Measurements from ENCODE around the gene COX11.

Gene COX11

DNA sequence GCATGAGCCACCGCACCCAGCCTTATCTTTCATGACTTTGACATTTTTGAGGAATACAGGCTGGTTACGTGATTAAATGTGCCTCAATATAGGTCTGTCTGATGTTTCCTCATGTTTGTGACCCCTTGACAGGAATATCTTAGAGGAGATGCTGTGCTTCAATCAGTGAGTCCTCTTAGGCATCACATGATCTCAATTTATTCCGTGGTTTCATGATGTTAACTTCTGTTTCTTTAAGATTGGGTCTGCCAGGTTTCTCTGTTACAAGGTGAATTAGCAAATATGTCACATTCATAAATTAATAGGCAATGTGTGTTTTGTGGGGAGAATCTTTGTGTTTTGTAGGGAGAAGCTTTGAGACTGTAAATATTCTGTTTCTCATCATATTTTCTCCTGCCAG is 3.4 kb upstream of the COX11 start:
- DNase-seq, result no peak
- TF ChIP-seq, protein P1, sequence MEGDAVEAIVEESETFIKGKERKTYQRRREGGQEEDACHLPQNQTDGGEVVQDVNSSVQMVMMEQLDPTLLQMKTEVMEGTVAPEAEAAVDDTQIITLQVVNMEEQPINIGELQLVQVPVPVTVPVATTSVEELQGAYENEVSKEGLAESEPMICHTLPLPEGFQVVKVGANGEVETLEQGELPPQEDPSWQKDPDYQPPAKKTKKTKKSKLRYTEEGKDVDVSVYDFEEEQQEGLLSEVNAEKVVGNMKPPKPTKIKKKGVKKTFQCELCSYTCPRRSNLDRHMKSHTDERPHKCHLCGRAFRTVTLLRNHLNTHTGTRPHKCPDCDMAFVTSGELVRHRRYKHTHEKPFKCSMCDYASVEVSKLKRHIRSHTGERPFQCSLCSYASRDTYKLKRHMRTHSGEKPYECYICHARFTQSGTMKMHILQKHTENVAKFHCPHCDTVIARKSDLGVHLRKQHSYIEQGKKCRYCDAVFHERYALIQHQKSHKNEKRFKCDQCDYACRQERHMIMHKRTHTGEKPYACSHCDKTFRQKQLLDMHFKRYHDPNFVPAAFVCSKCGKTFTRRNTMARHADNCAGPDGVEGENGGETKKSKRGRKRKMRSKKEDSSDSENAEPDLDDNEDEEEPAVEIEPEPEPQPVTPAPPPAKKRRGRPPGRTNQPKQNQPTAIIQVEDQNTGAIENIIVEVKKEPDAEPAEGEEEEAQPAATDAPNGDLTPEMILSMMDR (IDR thresholded peaks at IDR 0.05; ENCODE audit: low read depth, low read length, missing control alignments), result no peak
- H3K36me3 ChIP-seq (replicated peaks), result no peaks in the 10 kb centered on the region
- H3K4me3 ChIP-seq (ENCODE audit: low read depth, low read length), result no peak overlapping the region
- in situ Hi-C loops (cut with HindIII; ENCODE audit: low pct_ligation_motif_present, low sequenced_read_pairs), result no loop called here
- no peak overlapping the region for H3K27ac ChIP-seq
- no peaks in the 10 kb centered on the region for H3K27me3 ChIP-seq (replicated peaks)

DNA sequence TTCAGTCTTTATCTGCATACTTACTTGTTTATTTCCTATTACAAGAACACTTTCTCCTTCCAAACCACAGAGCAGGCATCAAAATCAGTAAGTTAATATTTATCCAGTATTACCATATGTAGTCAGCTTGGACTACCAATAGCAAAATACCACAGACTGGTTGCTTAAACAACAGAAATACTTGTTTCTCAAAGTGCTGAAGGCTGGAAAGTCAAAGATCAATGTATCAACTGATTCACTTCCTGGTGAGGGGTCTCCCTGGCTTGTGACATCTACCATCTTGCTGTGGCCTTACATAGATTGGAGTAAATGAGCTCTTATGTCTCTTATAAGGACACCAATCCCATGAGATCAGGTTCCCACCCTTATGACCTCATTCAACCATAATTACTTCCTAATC is 2.7 kb upstream of the COX11 start:
- TF ChIP-seq, protein P1 (IDR thresholded peaks at IDR 0.05; ENCODE audit: low read depth, low read length, missing control alignments), result no peak
- H3K36me3 ChIP-seq (replicated peaks), result no peaks in the 10 kb centered on the region
- H3K27me3 ChIP-seq (replicated peaks), result no peaks in the 10 kb centered on the region
- no peak overlapping the region for H3K4me3 ChIP-seq (ENCODE audit: low read depth, low read length)
- H3K27ac ChIP-seq, result no peak overlapping the region
- in situ Hi-C loops (cut with HindIII; ENCODE audit: low pct_ligation_motif_present, low sequenced_read_pairs), result no loop called here
- no peak for DNase-seq

DNA sequence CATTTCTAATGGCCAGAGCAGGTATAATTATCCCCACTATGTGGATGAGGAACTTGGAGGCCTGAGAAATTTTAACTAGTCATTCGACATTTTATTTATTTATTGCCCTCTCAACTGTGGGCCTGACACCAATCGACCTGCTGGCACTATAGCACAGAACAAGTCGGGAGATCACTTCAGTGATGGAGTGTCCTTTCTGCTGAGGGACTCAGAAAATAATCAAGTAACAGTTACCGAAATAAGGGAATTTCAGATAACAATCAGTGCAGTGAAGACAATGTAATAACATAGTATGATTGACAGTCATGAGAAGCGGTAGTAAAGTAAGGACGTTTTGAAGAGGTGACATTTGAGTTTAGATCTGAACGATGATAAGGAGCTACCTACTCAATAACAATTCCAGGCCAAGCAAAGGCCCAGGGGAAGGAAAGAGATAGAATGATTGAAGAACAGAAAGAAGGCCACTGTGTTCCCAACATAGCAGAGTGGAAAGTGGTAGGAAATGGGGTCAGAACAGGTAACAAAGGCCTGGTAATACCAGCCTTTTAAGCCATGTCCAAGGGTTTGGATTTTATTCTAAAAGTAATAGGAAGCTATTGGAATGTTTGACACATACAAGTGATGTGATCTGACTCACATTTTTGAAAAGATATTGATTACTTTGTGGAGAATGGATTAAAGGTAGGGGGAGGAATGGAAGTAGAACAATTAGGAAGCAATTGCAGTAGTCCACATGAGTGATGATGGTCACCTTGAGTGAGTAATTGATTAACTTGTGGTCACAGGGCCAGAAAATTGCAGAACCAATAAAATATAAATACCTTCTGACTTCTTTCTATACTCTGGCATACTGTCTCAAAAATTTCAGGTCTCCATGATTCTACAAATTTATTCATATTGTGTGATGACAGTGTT is 1.5 kb upstream of the COX11 start:
- TF ChIP-seq, protein P1 (IDR thresholded peaks at IDR 0.05; ENCODE audit: low read depth, low read length, missing control alignments), result no peak
- in situ Hi-C loops (cut with HindIII; ENCODE audit: low pct_ligation_motif_present, low sequenced_read_pairs), result no loop called here
- H3K36me3 ChIP-seq (replicated peaks), result peaks cover 2% of the 10 kb centered on the region
- H3K27me3 ChIP-seq (replicated peaks), result no peaks in the 10 kb centered on the region
- H3K27ac ChIP-seq, result no peak overlapping the region
- no peak for DNase-seq
- H3K4me3 ChIP-seq (ENCODE audit: low read depth, low read length), result peak overlapping the region; percentile 90

DNA sequence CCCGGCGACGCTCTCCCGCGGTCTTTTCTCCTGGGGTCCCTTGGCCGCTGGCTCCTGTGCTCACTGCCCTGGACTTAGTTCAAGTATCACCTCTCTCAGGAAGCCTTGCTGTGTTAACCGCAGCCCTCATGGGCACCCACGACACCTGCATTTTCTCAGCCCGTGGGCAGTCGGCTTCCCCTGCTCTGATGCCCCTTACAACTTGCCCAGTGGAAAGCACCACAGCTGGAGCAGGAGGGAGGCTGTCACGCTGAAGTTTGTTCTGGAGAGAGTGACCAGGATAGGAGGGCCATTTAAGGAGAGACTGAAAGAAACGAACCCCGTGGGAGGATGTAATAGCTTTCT is 506 bp upstream of the COX11 start:
- Histone ChIP-seq H3K27ac (peak overlapping the region; percentile 78), H3K27me3 (replicated peaks) (no peaks in the 10 kb centered on the region), H3K4me3 (ENCODE audit: low read depth, low read length) (peak overlapping the region; percentile 90), H3K36me3 (replicated peaks) (peaks cover 7% of the 10 kb centered on the region)
- in situ Hi-C loops (cut with HindIII; ENCODE audit: low pct_ligation_motif_present, low sequenced_read_pairs), result no loop called here
- TF ChIP-seq, protein P1 (IDR thresholded peaks at IDR 0.05; ENCODE audit: low read depth, low read length, missing control alignments), result no peak
- peak; percentile 24 for DNase-seq

DNA sequence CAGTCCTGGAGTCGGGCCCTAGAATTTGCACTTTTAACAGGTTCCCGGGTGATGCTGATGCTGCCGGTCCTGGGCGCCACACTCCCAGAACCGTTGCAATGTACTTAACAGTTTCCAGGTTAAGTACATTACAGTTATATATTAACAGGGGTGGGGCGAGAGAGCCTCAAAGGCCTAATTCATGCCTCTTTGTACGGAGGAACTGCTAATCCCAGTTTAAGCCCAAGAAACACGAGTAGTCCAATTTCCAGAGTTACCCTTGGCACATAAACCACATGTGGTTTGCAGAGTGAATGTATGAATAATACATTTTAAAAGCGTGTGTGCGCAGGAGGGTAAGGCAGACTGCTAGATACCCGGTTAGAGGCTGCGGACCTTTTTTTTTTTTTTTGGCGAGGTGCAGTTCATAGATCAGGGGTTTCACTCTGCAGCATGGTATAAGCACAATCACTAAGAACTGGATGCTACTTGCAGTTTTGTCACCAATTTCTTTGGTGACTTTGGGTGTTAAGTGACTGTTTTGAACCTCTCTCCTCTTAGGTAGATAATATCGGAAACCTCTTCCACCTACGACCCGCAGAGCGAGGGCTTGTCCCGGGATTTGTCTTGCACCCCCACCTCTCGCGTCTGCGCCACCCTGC is 713 bp downstream of the COX11 start:
- in situ Hi-C loops (cut with HindIII; ENCODE audit: low pct_ligation_motif_present, low sequenced_read_pairs), result no loop called here
- Histone ChIP-seq H3K27me3 (replicated peaks) (no peaks in the 10 kb centered on the region), H3K4me3 (ENCODE audit: low read depth, low read length) (peak overlapping the region; percentile 90), H3K36me3 (replicated peaks) (peaks cover 12% of the 10 kb centered on the region), H3K27ac (peak overlapping the region; percentile 78)
- TF ChIP-seq, protein P1 (IDR thresholded peaks at IDR 0.05; ENCODE audit: low read depth, low read length, missing control alignments), result no peak
- DNase-seq, result peak; percentile 11
